NCI-H510A (cell line): Measurements from ENCODE around the gene CPED1.
"Not testable (repeated sequence)": the region's sequence is repeated elsewhere in the genome, so short reads cannot be mapped to it uniquely, and the experiment has no call there.

Experiments used
- DNase-seq: peaks from one replicate; lab custom pipeline; 2025; lab: John Stamatoyannopoulos, UW

Gene CPED1

DNA sequence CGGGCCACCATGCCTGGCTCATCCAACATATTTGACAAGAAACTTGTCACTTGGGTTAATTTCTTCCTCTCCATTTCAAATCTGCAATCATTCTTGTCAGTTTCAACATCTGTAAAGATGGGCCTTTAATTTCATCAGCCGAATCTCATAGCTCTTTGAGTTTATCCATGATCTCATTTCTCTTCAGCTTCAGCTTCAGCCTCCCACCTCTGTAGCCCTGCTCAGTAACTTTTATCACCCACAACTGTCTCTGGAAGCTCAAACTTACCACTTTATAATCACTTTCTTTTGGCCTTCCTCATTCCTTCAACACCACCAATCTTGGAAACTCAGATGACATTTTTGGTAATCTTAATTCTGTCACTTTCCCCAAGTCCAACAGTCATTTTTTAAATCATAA, 83.2 kb downstream of the CPED1 start:
- DNase-seq = no peak

DNA sequence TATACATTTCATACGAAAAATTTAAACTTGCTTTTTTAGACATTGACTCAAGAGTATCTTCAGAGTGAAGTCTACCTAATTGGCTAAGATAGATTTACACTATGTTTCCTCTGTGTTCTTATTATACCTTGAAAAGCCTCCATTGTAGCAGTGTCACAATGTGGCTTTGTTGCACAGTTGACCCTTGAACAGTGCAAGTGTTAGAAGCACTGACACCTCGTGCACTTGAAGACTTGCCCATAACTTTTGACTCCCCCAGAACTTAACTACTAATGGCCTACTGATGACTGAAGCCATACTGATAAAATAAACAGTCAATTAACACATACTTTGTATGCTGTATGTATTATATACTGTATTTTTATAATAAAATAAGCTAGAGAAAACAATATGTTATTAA, 84.3 kb downstream of the CPED1 start:
- no peak for DNase-seq

DNA sequence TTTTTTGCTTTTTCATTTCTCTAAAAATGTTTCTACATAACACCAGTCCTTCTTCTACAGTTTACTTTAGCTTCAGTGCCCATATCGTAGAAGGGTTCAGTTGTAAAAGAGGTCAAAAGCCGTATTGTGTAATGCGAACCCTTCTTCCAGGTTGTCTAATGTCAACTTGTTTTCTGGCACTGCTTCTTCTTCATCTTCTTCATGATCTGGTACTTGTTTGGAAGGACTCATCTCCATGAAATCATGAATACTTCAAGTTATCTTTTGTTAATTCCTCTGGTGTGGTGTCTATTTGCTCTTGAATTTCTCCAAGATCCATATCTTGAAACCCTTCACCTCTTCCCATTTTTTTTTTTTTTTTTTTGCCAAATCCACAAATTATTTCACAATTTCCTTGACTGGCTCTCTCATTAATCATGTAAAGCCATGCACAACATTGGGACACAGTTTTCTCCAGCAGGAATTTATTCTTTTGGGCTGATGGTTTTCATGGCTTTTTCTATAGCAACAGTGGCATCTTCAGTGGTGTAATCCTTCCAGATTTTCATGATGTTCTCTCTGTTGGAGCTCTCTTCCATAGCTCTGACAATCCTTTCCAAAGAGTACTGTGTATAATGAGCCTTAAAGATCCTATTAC, 85.1 kb downstream of the CPED1 start:
- DNase-seq = no peak

DNA sequence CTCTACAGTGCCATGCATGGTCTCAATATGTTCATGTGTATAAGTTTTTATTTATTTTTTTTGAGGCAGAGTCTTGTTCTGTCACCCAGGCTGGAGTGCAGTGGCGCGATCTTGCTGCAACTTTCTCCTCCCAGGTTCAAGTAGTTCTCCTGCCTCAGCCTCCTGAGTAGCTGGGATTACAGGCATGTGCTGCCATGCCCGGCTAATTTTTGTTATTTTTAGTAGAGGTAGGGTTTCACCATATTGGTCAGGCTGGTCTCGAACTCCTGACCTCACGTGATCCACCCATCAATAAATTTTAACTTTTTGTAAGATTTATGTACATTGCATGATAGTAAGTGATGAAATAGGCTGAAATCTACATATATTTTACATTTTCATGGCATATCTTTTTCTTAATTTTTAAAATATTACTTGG, 86.9 kb downstream of the CPED1 start:
- DNase-seq = not testable (repeated sequence)

DNA sequence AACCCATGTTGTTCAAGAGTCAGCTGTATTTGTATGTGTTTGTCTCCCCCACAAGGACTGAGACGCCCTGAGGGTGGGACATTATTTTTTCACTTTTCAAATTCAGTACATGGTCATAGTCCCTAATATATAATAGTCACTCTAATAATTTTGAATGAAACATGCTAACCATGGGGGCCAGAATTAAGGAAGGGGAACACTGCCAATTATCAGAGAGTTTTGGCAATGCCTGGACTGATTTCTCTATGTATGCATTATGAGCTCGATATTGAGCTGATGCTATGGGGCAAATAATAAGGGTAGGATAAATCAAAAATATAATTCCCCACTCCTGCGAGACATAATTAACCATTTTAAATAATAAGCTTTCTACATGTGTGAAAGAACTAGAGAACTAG, 87.4 kb downstream of the CPED1 start:
- no peak for DNase-seq

DNA sequence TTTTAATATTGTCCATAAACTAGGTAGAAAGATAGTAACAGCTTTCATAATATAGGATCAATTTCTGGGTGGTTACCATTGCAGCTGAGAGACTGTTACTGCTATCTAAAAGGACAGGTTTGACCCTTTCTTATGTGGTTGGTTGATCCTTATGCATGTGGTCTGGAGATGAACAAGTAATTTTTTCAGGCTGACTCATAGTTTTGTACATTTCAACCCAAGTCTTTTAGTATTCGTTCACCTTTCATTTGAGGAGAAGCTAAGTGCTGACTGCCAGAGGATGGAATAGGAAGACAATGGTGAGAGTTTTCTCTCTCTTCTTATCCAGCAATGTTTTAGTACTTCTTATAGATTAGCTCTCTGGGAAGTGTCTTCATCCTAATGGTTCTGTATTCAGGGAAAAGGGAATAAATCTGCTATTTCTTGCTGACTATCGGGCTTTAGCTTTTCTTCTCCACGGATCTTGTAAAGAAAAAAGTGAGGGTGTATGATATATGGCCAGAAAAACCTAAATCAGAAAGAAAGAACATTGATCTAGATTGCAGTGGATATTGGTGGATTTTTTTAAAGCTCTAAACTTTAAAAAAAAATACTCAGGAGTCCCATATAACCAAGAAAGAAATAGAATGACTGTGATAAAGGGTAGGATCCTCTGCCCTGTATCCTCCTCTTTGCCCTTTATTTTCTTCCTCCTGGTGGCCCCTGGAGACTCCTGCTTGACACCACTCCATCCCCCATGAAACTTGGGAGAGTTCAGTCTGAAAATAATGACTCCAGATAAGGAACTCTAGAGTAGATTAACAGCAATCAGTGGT, 88.0 kb downstream of the CPED1 start:
- DNase-seq = no peak

DNA sequence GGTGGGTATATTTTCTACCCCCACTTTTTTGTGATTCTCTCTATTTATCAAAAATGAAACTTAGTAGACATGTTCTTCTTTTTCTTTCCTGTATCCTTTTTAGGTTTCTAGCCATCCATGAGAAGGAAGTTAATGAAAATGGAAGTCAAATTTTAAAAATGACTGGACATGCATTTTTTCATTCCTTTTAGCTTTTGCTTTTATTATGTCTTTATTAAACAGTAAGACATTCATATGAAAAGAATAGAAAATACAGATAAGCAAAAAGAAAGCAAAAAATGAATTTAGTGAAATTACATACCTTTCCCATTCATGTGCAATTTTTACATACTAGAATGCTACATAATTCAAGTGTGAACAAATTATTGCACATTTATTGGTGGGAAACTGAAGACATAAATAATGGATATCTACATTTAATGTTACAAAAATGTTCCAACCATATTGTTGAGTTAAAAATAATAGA, 88.7 kb downstream of the CPED1 start:
- no peak for DNase-seq

DNA sequence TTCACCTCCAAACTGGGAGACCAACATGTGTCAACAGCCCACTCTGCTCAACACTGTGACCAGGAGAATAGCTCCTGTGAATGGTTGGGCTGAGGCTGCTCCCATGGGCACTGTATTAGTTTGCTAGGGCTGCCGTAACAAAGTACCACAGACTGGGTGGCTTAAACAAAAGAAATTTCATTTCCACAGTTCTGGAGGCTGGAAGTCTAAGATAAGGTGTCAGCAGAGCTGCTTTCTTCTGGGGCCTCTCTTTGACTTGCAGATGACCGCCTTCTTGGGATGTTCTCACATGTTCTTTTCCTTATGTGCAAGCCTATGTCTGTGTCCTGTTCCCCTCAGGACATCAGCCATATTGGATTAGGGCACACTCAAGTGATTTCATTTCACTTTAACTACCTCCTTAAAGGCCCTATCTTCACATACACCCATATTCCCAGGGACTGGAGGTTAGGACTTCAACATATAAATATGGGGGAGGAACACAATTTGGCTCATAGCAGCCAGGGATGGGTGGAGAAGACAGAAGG, 90.3 kb downstream of the CPED1 start:
- no peak for DNase-seq

DNA sequence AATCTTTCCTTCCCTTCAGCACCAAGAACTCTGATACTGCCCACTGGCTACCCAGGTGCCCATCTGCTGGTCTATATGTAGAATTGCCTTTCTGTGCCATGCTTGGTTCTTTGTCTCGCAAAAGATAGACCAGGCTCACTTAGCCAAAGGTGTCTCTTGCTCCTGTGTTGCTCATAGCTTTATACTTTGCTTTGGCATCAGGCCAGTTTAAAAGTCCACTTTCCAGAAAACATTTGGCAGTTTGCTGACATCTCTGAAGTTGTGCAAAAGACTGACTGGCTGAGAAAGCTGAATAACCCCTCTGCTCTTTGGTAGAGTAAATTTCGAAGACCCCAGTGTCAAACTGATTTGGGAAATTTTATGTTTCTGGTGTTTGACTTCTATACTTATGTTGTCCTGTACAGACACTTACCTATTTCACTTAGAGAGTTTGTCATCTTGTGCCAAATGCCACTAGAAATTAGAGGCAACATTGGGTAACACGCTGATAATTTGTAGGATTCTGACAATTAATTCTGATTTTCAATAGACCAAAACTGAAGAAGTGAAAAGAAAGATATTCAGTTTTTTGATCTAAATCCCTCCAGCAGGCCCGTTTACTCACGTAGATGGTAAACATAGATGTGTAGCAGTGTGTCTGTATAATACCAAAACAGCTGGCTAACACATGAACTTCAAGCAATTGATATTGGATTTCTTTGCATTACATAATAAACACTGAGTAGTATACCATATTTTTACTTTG, 91.1 kb downstream of the CPED1 start:
- DNase-seq = no peak

DNA sequence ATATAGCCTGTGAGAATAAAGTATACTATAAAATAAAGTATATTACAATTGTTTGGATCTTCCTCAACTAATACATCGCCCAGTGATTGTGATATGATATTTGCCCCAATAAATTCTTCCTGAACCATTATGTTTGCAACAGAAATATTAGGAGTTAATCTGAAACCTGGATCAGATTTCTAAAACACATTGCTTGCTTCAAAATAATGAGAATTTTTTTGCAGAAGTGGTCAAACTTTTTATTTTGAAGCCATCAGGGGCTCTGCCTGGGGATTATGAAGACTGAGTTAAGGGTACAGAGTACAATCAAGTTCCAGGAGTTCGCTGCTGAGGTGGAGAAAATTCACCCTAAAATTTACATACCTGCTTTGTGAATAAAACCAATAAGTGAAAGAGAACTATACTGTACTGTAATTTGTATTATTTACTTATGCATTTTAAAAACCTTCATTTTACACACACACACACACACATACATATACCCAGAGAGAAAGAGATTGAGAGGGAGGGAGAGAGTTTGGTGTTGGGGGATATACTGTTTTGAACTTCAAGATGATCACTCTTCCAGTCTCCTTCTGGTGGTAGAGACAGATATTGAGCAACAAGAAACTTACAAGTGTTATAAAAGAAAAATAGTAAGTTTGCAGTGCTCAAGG, 91.9 kb downstream of the CPED1 start:
- no peak for DNase-seq

DNA sequence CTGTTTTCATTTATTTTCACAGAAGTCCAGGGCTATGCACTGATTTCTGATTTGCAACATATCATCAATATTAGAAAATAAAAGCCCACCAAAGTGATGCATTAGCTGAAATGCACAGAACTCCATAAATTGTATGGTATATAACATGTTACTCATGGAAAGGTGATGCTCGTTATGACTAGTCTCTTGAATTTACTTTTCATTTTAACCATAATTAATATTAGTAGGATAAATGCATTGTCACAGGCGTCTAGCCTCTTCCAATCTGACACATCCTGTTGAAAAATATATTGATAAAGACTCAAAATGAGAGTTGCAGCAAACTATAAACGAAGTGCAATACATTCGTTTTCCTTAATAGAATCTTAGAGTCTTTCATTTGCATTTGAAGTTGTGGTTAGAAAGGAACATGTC, 92.4 kb downstream of the CPED1 start:
- DNase-seq = no peak

DNA sequence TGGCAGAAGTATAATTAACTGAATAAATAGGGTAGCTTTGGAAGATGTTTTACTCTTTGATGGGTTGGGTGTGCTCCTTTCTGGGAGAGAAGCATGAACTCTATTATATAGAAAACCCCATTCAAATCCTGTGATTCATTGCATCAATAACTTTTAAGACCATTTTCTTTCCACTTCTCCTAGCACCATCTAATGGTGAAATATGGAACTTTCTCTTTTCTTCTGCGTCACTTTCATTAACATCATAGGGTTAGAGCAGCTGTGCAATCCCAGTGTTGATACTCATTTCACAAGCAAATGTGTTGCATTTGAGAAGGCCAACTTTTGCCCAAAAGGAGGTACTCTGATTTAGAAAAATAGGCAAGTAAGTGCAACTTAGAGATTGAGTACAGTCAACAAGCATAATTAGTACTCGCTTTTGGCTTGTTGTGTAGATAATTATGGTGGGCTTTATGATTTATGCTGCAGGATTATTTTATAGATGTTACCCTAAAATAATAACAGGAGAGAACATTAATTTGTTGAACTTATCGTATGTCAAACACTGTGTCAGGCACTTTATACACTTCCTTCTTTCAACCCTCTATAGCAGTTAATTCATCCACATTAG, 92.9 kb downstream of the CPED1 start:
- no peak for DNase-seq

DNA sequence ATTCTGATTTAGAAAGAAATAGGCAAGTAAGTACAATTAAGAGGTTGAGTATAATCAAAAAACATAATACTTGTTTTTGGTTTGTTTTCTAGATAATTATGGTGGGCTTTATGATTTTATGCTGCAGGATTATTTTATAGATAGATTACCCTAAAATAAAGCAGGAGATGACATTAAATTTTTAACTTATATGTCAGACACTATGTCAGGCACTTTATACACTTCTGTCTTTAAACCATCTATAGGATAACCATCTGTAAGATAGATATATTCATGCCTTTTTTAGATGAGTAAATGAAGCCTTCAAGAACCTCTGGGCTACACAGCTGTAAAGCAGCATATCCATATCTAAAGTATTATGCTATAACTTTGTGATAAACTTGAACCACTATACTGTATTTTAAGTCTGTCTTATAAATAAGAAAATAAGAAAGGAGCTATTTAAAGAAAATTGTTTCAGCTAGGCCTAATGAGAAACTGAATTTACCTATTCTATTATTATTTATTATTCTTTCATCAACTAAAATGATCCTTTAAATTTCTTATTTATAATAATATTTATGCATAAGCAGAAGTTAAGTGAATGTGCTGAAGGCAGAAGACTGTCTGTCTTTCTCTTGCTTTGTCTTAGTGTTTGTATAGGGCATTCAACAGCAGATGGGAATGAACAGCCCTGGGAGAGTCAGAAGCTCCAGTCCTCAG, 94.0 kb downstream of the CPED1 start:
- no peak for DNase-seq

DNA sequence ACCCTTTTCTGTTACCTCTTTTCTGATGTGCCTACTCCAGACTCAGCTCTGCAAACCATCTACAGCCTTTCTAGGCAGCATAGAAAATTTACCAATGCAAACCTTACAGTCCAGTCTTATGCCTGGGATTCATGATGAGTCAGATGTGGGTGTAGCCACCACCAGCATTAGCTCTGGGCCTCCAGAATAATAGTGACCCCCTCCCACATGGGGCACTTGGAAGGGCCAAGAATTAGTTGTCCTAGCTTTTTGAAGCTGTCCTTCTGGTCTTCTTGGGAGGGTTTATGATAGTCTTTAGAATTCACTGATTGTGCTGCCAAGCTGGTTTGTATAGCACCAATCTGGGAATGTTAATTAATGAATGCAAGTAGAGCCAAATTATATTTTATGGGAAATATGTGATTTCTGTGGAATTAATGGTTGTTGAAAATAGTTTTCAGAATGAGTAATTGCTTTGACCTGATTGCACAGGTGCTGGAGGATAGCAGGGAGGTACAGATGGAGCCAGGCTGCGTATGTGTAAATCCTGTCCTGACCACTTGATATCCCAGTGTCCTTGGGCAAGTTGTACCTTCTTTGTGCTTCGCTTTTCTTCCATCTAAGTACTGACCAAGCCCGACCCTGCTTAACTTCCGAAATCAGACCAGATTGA, 94.8 kb downstream of the CPED1 start:
- DNase-seq = no peak

DNA sequence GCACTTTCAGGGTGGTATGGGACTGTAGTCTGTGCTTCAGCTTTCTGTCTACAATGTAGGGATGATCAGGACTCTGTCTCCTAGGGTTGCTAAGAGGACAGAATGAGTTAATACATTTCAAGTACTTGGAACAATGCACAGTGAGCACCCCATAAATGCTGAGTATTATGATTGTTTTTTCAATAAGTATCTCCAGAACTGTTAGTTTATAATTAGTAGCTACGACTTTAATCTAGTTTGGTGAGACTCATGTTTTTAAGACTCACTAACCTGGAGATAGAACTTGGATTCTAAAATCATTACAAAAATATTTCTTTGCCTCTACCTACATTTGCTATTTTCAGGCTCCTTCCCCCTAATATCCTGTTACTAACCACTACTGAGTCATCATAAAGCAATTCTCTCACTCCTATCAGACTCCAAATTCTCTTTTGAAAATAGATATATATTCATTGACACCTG, 95.3 kb downstream of the CPED1 start:
- DNase-seq = no peak

DNA sequence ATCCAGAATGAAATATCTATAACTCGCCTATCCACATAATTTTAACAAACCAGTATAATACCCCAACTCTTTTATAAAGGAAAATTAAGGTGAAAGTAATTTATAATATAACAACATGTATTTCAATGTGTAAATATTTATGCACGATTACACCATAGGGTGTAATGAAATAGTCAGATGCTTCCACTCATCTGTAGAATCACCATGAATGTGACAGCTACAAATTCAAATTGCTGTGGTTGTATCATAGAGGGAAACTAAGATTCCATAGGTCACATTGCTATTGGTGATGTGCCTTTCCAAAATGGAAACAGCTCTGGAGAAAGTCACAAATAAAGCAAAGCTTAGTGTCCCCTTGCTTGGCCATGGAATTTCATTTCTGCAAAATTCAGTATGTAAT, 95.7 kb downstream of the CPED1 start:
- DNase-seq = no peak

DNA sequence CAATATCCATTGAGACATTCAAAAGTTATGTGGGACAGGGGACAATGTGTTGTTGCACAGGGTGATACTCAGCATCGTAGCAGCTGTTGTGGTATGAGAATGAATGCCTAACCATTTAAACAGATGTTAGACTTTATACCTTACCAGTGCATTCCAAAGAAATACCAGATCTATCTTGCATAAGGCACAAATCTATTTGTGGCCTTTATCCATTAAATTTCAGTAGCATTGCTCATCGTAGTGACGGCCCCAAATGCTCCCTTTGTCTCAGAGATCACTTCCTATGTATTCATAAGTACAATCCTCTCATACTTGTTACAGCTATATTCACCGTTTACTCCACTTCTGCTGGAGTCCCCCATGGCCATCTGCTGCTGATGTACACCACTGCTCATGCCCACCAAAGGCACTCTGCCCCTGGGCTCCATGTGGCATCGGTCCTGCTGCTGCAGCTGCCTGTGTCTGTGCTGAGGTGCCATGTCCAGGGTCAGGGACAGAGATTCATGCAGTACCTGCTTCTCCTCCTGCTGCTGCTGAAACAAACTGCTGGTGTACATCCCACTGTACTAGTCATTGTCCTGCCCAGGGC, 96.3 kb downstream of the CPED1 start:
- DNase-seq = no peak

DNA sequence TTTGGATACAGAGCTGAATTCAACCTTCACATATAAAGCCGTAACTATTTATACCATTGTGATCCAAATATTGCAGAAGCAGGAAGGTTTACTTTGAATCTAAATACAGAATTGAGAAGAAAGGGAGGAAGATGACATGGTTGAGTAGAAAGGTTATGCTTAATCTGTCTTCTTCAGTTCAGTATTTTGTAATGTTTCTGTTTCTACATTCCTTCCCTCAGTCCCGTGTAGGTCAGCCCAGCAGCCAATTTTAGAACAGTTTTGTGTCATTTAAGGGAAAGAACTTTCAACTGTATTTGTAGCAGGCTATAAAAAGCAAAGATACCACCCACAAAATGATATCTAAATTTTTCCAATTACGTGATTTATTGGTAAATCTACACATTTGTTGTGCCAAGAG, 97.4 kb downstream of the CPED1 start:
- no peak for DNase-seq

DNA sequence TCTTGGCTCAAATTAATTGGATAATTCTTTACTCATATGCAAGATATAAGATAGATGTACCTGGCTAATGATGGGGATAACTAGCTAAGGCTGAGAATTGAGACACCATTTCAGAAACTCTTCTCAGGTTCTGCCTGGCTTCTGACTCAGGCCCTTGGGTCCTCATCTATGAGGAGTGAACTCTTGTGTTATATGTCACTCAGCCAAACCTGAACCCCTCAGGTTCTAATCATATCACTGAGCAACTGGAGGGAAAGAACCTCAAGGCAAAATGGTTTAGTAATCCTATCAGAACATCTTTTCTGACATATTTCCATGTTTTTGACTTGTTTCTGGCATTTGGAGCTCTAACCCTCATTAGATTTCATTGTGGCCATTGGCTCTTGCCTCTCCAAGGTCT, 100.4 kb downstream of the CPED1 start:
- DNase-seq = no peak

DNA sequence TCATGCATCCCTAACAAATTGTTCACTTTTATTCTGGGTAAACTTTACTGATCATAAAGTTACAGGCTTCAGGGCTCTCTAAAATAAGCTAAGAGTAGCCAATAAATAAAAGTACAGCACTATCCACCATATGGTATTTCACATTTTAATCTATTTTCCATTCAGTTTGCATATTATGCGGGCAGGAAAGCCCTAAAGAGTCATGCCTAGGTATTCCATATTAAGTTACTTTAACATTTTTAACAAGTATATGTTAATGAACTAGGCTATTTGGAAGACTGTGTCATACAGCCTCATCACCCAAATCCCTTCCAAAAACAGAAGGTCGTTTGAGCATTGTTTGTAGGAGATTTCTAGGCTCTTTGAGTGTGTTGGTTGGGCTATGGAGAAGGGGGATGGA, 106.3 kb downstream of the CPED1 start:
- no peak for DNase-seq
